ENCODE results near the gene TMEM132D. TPM values are rescaled to one million over a fixed set of nuclear protein-coding genes. Genes with fewer than 3 reads are reported as not detected.

The TMEM132D gene
- not detected for total RNA-seq (2021; ENCODE audit: unreplicated experiment)
- polyA plus RNA-seq (2012; ENCODE audit: insufficient read length), result not detected
- Bru-seq, nascent RNA, result percentile 0 among the genes with signal in this experiment
- BruChase-seq, experiment 1, labeled RNA remaining after a 2-hour chase, result not detected
- BruChase-seq, experiment 2, labeled RNA remaining after a 6-hour chase, result percentile 0 among the genes with signal in this experiment
- long read RNA-seq, result 0 reads

GRCh38 chr12:129903956-129904829 is at the start of gene TMEM132D:
TMEM132D (minus strand) TSS chr12:129904025.
- in situ Hi-C loops (cut with HindIII; ENCODE audit: low pct_unique_long_range_greater_than_20kb, low sequenced_read_pairs), result no loop called here
- no peaks in the 10 kb centered on the region for H3K4me1 ChIP-seq (ENCODE audit: control insufficient read depth, insufficient read depth, low read length)
- ChIA-PET POLR2A (no interaction called here), CTCF (no interaction called here)
- intact Hi-C loops (cut with micrococcal nuclease; ENCODE audit: unreplicated experiment), result no loop called here
- H3K27ac ChIP-seq (ENCODE audit: low read length), result no peak within 1 kb of the TSS
- H3K4me3 ChIP-seq (ENCODE audit: low read depth in 2 of 2, low read length in 2 of 2), result no peak within 1 kb of the TSS
- DNase-seq (ENCODE audit: low read depth, low spot score) (no peak), ATAC-seq (no peak)
- H3K36me3 ChIP-seq (ENCODE audit: control insufficient read depth, insufficient read depth, low read length), result no peaks in the 10 kb centered on the region
- TF ChIP-seq SIN3A (IDR thresholded peaks at IDR 0.05; ENCODE audit: borderline replicate concordance, insufficient read depth, low read depth, low read length) (no peak), REST (IDR thresholded peaks at IDR 0.05; ENCODE audit: insufficient read depth in 1 of 2, low read depth in 2 of 2, low read length in 1 of 2) (no peak), POLR2AphosphoS5 (IDR thresholded peaks at IDR 0.05; ENCODE audit: low read depth, low read length) (no peak), TCF7L2 (IDR thresholded peaks at IDR 0.05; ENCODE audit: low read depth, low read length) (no peak)
- TF ChIP-seq, protein P1, sequence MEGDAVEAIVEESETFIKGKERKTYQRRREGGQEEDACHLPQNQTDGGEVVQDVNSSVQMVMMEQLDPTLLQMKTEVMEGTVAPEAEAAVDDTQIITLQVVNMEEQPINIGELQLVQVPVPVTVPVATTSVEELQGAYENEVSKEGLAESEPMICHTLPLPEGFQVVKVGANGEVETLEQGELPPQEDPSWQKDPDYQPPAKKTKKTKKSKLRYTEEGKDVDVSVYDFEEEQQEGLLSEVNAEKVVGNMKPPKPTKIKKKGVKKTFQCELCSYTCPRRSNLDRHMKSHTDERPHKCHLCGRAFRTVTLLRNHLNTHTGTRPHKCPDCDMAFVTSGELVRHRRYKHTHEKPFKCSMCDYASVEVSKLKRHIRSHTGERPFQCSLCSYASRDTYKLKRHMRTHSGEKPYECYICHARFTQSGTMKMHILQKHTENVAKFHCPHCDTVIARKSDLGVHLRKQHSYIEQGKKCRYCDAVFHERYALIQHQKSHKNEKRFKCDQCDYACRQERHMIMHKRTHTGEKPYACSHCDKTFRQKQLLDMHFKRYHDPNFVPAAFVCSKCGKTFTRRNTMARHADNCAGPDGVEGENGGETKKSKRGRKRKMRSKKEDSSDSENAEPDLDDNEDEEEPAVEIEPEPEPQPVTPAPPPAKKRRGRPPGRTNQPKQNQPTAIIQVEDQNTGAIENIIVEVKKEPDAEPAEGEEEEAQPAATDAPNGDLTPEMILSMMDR (IDR thresholded peaks at IDR 0.05), result no peak
- no peaks in the 10 kb centered on the region for H3K9me3 ChIP-seq (ENCODE audit: control insufficient read depth, insufficient read depth, low read depth, low read length)
- peaks cover 3% of the 10 kb centered on the region for H3K27me3 ChIP-seq (ENCODE audit: control insufficient read depth, insufficient read depth, low read length)
- no TSS peak for BruUV-seq (replicated peaks)

DNA sequence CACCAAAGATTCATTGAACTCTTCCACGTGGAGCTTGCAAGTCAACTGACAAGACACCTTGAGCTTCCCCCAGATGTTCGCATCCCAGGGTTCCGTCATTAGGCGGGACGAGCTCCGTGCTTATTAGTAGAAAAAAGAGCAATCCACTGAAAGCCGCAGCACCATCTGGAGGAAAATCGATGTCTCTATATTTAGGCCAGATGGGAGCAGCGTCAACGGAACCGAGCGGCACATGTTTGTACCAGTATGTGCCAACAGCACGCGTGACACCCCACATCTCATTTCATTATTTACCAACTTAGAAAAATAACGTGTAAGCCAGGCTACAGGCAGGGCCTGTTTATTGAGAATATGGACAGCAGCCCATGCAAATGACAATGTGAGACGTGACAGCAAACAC is 45.8 kb upstream of the TMEM132D start:
- ATAC-seq (no peak), DNase-seq (ENCODE audit: low read depth, low spot score) (no peak)
- H3K9me3 ChIP-seq (ENCODE audit: control insufficient read depth, insufficient read depth, low read depth, low read length), result no peaks in the 10 kb centered on the region
- no TSS peak for BruUV-seq (replicated peaks)
- H3K4me3 ChIP-seq (ENCODE audit: low read depth in 2 of 2, low read length in 2 of 2), result no peak overlapping the region
- no peaks in the 10 kb centered on the region for H3K4me1 ChIP-seq (ENCODE audit: control insufficient read depth, insufficient read depth, low read length)
- intact Hi-C loops (cut with micrococcal nuclease; ENCODE audit: unreplicated experiment) (no loop called here), in situ Hi-C loops (cut with HindIII; ENCODE audit: low pct_unique_long_range_greater_than_20kb, low sequenced_read_pairs) (no loop called here)
- ChIA-PET CTCF (no interaction called here), POLR2A (no interaction called here)
- no peaks in the 10 kb centered on the region for H3K36me3 ChIP-seq (ENCODE audit: control insufficient read depth, insufficient read depth, low read length)
- no peak overlapping the region for H3K27ac ChIP-seq (ENCODE audit: low read length)
- no peaks in the 10 kb centered on the region for H3K27me3 ChIP-seq (ENCODE audit: control insufficient read depth, insufficient read depth, low read length)
- TF ChIP-seq SIN3A (IDR thresholded peaks at IDR 0.05; ENCODE audit: borderline replicate concordance, insufficient read depth, low read depth, low read length), result no peak
- TF ChIP-seq REST (IDR thresholded peaks at IDR 0.05; ENCODE audit: insufficient read depth in 1 of 2, low read depth in 2 of 2, low read length in 1 of 2), result no peak
- TF ChIP-seq, protein P1 (IDR thresholded peaks at IDR 0.05), result no peak
- no peak for TF ChIP-seq POLR2AphosphoS5 (IDR thresholded peaks at IDR 0.05; ENCODE audit: low read depth, low read length)
- TF ChIP-seq TCF7L2 (IDR thresholded peaks at IDR 0.05; ENCODE audit: low read depth, low read length), result no peak
